Embryonic facial prominence (tissue), 1 donor: ENCODE results near the gene KLHL15.
"Not testable (repeated sequence)": the region's sequence is repeated elsewhere in the genome, so short reads cannot be mapped to it uniquely, and the experiment has no call there.

Experiments used
- DNase-seq: peaks from one replicate; pipeline ENCODE4 v3.0.0-alpha.2; 2016; ENCODE audit errors: extremely low spot score

The KLHL15 gene

GRCh38 chrX:24018809-24019208 is 8.2 kb downstream of the KLHL15 start:
- DNase-seq = no peak

GRCh38 chrX:24017674-24018073 is 9.3 kb downstream of the KLHL15 start:
- no peak for DNase-seq

GRCh38 chrX:24014388-24015018 is 12.5 kb downstream of the KLHL15 start:
- no peak for DNase-seq

GRCh38 chrX:24012266-24012665 is 14.7 kb downstream of the KLHL15 start:
- no peak for DNase-seq

GRCh38 chrX:24005867-24006266 is 21.1 kb downstream of the KLHL15 start:
- no peak for DNase-seq

GRCh38 chrX:24005028-24005427 is 22.0 kb downstream of the KLHL15 start:
- DNase-seq = no peak

GRCh38 chrX:24002792-24003191 is 24.2 kb downstream of the KLHL15 start:
- no peak for DNase-seq

GRCh38 chrX:24002167-24002566 is 24.8 kb downstream of the KLHL15 start:
- DNase-seq = no peak

GRCh38 chrX:23999671-24000070 is 27.3 kb downstream of the KLHL15 start:
- no peak for DNase-seq

GRCh38 chrX:23993012-23993633 is 33.9 kb downstream of the KLHL15 start:
- DNase-seq = no peak

- DNase-seq = no peak
Observed at GRCh38 chrX:23992431-23992830, 34.6 kb downstream of the KLHL15 start.

GRCh38 chrX:23990455-23990854 is 36.5 kb downstream of the KLHL15 start:
- no peak for DNase-seq

- DNase-seq = no peak
Observed at GRCh38 chrX:23989689-23990088, 37.3 kb downstream of the KLHL15 start.

- DNase-seq = no peak
Observed at GRCh38 chrX:23982891-23983290, 44.1 kb downstream of the KLHL15 start.

- DNase-seq = no peak
Observed at GRCh38 chrX:23981711-23982110, 45.3 kb downstream of the KLHL15 start.

GRCh38 chrX:23981222-23981621 is 45.8 kb downstream of the KLHL15 start:
- no peak for DNase-seq

GRCh38 chrX:23980011-23980441 is 47.0 kb downstream of the KLHL15 start:
- DNase-seq = no peak

- DNase-seq = no peak
Observed at GRCh38 chrX:23978491-23978890, 48.5 kb downstream of the KLHL15 start.

GRCh38 chrX:23965630-23966029 is 61.4 kb downstream of the KLHL15 start:
- not testable (repeated sequence) for DNase-seq

GRCh38 chrX:23964191-23964590 is 62.8 kb downstream of the KLHL15 start:
- no peak for DNase-seq

- DNase-seq = no peak
Observed at GRCh38 chrX:23959781-23960180, 67.2 kb downstream of the KLHL15 start.

GRCh38 chrX:23954396-23954795 is 72.6 kb downstream of the KLHL15 start:
- DNase-seq = no peak

GRCh38 chrX:23953908-23954269 is 73.1 kb downstream of the KLHL15 start:
- no peak for DNase-seq
